ENCODE measurements around the gene IL17RC. TPM values are rescaled to one million over a fixed set of nuclear protein-coding genes. Genes with fewer than 3 reads are reported as not detected.
"Not testable (repeated sequence)": the region's sequence is repeated elsewhere in the genome, so short reads cannot be mapped to it uniquely, and the experiment has no call there.

The IL17RC gene
- total RNA-seq, 2 experiments from 2014 or later: 0.22 TPM; not detected in 1

DNA sequence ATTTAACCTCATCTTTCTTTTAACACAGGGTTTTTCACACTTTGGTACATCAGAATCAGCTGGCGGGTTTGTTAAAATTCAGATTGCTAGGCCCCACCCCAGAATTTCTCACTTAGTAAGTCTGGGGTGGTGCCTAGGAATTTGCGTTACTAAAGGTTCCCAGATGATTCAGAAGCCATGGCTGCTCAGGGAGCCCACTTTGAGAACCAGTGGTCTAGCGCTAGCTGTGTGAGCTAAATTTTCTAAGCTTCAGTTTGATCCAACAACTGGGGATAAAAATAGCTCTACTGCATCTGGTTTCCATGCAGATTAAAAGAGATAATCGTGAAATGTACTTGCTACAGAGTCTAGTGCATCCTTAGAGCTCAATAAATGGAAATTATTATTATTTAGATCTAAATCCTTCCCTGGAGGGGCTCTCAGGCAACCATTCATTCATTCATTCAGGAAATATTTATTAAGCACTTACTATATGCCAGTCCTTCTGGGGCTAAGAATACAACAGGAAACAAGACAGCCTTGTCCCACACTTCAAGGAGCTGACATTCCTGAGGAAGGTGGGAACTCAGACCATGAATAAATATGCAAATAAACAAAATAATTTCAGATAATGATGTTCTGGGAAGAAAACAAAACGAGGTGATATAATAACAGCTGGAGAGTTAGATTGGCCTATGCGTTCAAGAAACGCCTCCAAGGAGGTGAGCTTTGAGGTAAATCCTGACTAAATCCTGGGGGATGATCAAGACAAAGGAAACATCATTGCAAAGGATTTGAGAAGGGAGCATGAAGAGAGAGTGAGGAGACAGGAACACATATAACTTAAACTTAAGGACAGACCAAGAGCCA lies 33.0 kb upstream of the IL17RC start:
- ATAC-seq (ENCODE audit: low read depth): no peak
- Mint-ChIP-seq H3K36me3 (no peaks in the 10 kb centered on the region), H3K4me1 (no peaks in the 10 kb centered on the region), H3K4me3 (no peak overlapping the region), H3K27ac (no peak overlapping the region), H3K9me3 (no peaks in the 10 kb centered on the region), H3K27me3 (no peaks in the 10 kb centered on the region)
- POLR2A ChIA-PET: interaction anchor here (0.5 kb wide), 1 partner anchor 129 kb away, joined by 4 read pairs; no protein-coding TSS in a partner anchor
- DNase-seq: no peak

GRCh38 chr3:9884555-9885165 lies 32.2 kb upstream of the IL17RC start:
- Mint-ChIP-seq H3K4me1 (peaks cover 2% of the 10 kb centered on the region), H3K27ac (no peak overlapping the region), H3K36me3 (no peaks in the 10 kb centered on the region), H3K9me3 (no peaks in the 10 kb centered on the region), H3K27me3 (no peaks in the 10 kb centered on the region), H3K4me3 (no peak overlapping the region)
- DNase-seq: no peak
- ATAC-seq (ENCODE audit: low read depth): no peak
- POLR2A ChIA-PET: interaction anchor here (0.5 kb wide), 1 partner anchor 128 kb away, joined by 4 read pairs; no protein-coding TSS in a partner anchor

DNA sequence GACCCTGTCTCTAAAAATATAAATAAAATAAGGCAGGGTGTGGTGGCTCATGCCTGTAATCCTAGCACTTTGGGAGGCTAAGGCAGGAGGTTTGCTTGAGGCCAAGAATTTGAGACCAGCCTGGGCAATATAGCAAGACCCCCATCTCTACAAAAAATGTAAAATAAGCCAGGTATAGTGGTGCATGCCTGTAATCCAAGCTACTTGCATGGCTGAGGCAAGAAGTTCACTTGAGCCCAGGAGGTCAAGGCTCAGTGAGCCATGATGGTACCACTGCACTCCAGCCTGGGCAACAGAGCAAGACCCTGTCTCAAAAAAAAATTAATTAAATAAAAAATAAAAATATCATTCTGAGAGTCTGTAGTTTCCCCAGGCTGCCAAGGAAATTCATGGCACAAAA lies 30.6 kb upstream of the IL17RC start:
- POLR2A ChIA-PET: interaction anchor here (1.2 kb wide), 1 partner anchor 237 kb away, joined by 3 read pairs; the partner anchor contains the start of gene MTMR14
- no peaks in the 10 kb centered on the region for H3K9me3 Mint-ChIP-seq
- H3K27ac Mint-ChIP-seq: no peak overlapping the region
- ATAC-seq (ENCODE audit: low read depth) (no peak), DNase-seq (no peak)
- H3K27me3 Mint-ChIP-seq: no peaks in the 10 kb centered on the region
- H3K4me1 Mint-ChIP-seq: peaks cover 9% of the 10 kb centered on the region
- peaks cover 2% of the 10 kb centered on the region for H3K36me3 Mint-ChIP-seq
- H3K4me3 Mint-ChIP-seq: no peak overlapping the region

GRCh38 chr3:9887480-9887879 lies 29.4 kb upstream of the IL17RC start:
- Mint-ChIP-seq H3K9me3 (no peaks in the 10 kb centered on the region), H3K4me3 (no peak overlapping the region), H3K27me3 (no peaks in the 10 kb centered on the region), H3K4me1 (peaks cover 15% of the 10 kb centered on the region), H3K36me3 (peaks cover 6% of the 10 kb centered on the region), H3K27ac (no peak overlapping the region)
- POLR2A ChIA-PET: no interaction called here
- no peak for ATAC-seq (ENCODE audit: low read depth)
- no peak for DNase-seq

GRCh38 chr3:9888540-9888939 lies 28.4 kb upstream of the IL17RC start:
- ATAC-seq (ENCODE audit: low read depth): no peak
- Mint-ChIP-seq H3K27ac (no peak overlapping the region), H3K9me3 (no peaks in the 10 kb centered on the region)

DNA sequence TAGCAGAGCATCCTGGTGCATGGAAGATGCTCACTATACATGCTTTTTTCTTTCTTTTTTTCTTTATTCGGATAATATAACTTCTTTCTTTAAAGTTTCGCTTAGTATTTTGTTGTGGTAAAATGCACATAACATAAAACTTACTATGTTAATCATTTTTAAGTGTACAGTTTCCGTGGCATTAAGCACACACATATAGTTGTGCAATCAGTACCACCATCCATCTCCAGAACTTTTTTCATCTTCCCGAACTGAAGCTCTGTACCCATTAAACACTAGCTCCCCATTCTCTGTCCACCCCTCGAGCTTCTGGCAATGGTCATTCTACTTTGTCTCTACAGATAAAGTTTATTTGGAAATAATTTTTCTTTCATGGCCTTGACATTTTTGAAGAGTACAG lies 27.5 kb upstream of the IL17RC start:
- ATAC-seq (ENCODE audit: low read depth): no peak
- no peak overlapping the region for H3K4me3 Mint-ChIP-seq
- no peak overlapping the region for H3K27ac Mint-ChIP-seq
- no peaks in the 10 kb centered on the region for H3K9me3 Mint-ChIP-seq
- POLR2A ChIA-PET: interaction anchor here (0.9 to 3.3 kb wide), 3 partner anchors 13 to 135 kb away, joined by 3 to 32 read pairs (median 5); partner anchors contain the start of gene IL17RE
- no peak for DNase-seq
- no peaks in the 10 kb centered on the region for H3K27me3 Mint-ChIP-seq
- peaks cover 29% of the 10 kb centered on the region for H3K4me1 Mint-ChIP-seq
- H3K36me3 Mint-ChIP-seq: peaks cover 22% of the 10 kb centered on the region

More at GRCh38 chr3:9888540-9888939, 28.4 kb upstream of the IL17RC start:
- H3K36me3 Mint-ChIP-seq: peaks cover 14% of the 10 kb centered on the region
- peaks cover 23% of the 10 kb centered on the region for H3K4me1 Mint-ChIP-seq
- no peak for DNase-seq
- POLR2A ChIA-PET: interaction anchor here (0.9 kb wide), 1 partner anchor 134 kb away, joined by 3 read pairs; no protein-coding TSS in a partner anchor
- no peak overlapping the region for H3K4me3 Mint-ChIP-seq
- no peaks in the 10 kb centered on the region for H3K27me3 Mint-ChIP-seq

DNA sequence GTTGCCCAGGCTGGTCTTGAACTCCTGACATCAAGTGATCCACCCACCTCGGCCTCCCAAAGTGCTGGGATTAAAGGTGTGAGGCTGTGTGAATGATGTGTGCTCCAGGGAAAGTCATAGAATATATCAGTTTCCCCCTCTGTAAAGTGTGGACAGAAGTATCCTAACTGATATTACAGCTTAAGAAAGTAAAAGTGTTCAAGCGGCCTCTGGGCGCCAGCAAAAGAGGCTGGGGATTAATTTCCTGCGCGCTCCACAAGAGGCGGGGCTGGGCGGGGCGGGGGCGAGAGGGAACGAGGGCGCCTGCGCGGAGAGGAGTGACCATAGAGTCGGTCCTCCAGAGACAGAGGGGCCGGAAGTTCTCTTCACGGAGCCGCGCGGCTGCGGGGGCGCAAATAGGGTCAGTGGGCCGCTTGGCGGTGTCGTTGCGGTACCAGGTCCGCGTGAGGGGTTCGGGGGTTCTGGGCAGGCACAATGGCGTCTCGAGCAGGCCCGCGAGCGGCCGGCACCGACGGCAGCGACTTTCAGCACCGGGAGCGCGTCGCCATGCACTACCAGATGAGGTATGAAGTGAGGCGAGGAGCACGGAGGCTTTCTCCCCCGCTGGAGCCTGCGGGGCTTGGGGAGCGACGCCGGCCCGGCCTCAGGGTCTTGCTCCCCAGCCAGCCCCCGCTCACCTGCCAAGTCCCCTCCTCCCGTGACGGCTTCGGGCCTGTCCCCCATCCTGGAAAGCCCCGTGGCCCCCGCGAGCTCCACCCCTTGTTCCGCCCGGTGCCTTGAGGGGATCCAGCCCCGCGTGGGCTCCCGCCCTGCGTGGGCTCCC lies 26.4 kb upstream of the IL17RC start, which contains the start of gene JAGN1:
Gene JAGN1 (plus strand): TSS at position 362 of the 823 bp plus-strand sequence. CDS start 113 bp downstream, at position 475.
- POLR2A ChIA-PET: interaction anchor here (0.6 to 3.6 kb wide), 17 partner anchors 10 to 908 kb away, joined by 3 to 32 read pairs (median 4); partner anchors contain the start of genes ARPC4, CIDEC, CRELD1 and IL17RE
- H3K4me3 Mint-ChIP-seq: peak within 1 kb of the TSS; percentile 97
- peak; percentile 86 for ATAC-seq (ENCODE audit: low read depth)
- peaks cover 35% of the 10 kb centered on the region for H3K4me1 Mint-ChIP-seq
- peaks cover 28% of the 10 kb centered on the region for H3K36me3 Mint-ChIP-seq
- H3K27me3 Mint-ChIP-seq: no peaks in the 10 kb centered on the region
- no peaks in the 10 kb centered on the region for H3K9me3 Mint-ChIP-seq
- H3K27ac Mint-ChIP-seq: peak within 1 kb of the TSS; percentile 99
- DNase-seq: peak; percentile 90

DNA sequence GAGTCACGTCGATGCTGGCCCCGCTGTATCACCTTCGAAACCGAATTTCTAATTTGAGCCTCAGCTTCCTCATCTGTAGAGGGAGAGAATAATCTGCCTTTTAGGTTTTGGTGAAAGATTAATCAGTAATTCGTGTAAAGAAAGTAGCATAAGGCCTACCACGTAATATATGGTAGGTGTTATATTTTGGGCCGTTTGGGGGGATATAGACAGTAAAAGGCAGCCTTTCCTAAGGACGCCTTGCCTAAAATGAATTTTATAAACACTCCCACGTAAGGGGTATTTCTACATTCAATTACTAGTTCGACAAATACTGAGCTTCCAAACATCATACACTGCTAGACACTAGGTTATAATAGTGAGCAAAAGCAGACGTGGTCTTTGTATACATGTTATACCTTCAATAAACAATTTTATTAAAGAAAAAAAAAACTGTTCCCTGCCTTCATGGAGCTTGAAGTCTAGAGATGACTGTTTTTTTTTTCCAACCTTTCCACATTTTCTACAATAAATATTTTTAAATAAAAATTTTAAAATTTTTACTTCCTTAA lies 25.8 kb upstream of the IL17RC start:
- peak overlapping the region; percentile 99 for H3K27ac Mint-ChIP-seq
- DNase-seq (no peak), ATAC-seq (ENCODE audit: low read depth) (no peak)
- H3K36me3 Mint-ChIP-seq: peaks cover 31% of the 10 kb centered on the region
- POLR2A ChIA-PET: interaction anchor here (0.7 to 3.6 kb wide), 13 partner anchors 11 to 429 kb away, joined by 3 to 32 read pairs (median 4); partner anchors contain the start of genes CRELD1, IL17RE, RPUSD3 and SEC13
- no peaks in the 10 kb centered on the region for H3K9me3 Mint-ChIP-seq
- no peaks in the 10 kb centered on the region for H3K27me3 Mint-ChIP-seq
- peaks cover 35% of the 10 kb centered on the region for H3K4me1 Mint-ChIP-seq
- H3K4me3 Mint-ChIP-seq: peak overlapping the region; percentile 97

DNA sequence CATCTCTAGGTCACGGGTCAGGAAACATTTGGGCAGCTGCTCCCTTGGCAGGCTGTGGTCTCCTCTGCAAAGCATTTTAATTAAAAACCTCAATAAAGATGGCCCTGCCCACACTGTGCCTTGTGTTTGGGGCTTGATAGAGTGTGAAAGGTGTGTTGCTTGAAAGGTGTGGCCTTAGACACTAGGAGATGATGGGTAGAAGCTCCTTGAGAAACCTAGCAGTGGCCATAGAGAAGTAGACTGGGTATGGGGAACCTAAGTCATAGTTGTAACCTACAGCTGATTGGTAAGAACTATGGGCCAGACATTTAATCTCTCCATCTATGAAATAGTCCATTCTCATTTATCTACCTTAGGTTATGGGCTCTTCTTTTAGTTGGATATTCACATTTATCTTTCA lies 23.2 kb upstream of the IL17RC start:
- H3K27me3 Mint-ChIP-seq: no peaks in the 10 kb centered on the region
- POLR2A ChIA-PET: interaction anchor here (0.6 to 0.7 kb wide), 2 partner anchors 49 to 348 kb away, joined by 4 to 9 read pairs; no protein-coding TSS in a partner anchor
- no peaks in the 10 kb centered on the region for H3K9me3 Mint-ChIP-seq
- H3K4me1 Mint-ChIP-seq: peaks cover 42% of the 10 kb centered on the region
- DNase-seq: no peak
- no peak for ATAC-seq (ENCODE audit: low read depth)
- no peak overlapping the region for H3K4me3 Mint-ChIP-seq
- H3K36me3 Mint-ChIP-seq: peaks cover 31% of the 10 kb centered on the region
- no peak overlapping the region for H3K27ac Mint-ChIP-seq

GRCh38 chr3:9895715-9896114 lies 21.2 kb upstream of the IL17RC start:
- POLR2A ChIA-PET; H3K9me3 Mint-ChIP-seq; ATAC-seq (ENCODE audit: low read depth); H3K4me3 Mint-ChIP-seq; DNase-seq; H3K27me3 Mint-ChIP-seq; H3K27ac Mint-ChIP-seq: not testable (repeated sequence)
- Mint-ChIP-seq H3K36me3 (peaks cover 31% of the 10 kb centered on the region), H3K4me1 (peaks cover 38% of the 10 kb centered on the region)

- DNase-seq; H3K27ac Mint-ChIP-seq; H3K27me3 Mint-ChIP-seq; H3K4me3 Mint-ChIP-seq; POLR2A ChIA-PET; H3K9me3 Mint-ChIP-seq; ATAC-seq (ENCODE audit: low read depth): not testable (repeated sequence)
- Mint-ChIP-seq H3K4me1 (peaks cover 39% of the 10 kb centered on the region), H3K36me3 (peaks cover 29% of the 10 kb centered on the region)
Measured at GRCh38 chr3:9896755-9897407, 20.0 kb upstream of the IL17RC start.
